Nephron progenitor cell (in vitro differentiated cells): Measurements from ENCODE around the gene OR2L13.
"Not testable (repeated sequence)": the region's sequence is repeated elsewhere in the genome, so short reads cannot be mapped to it uniquely, and the experiment has no call there.

Source experiments
- DNase-seq: peaks from one replicate; pipeline ENCODE4 v3.0.0; 2021
- H3K27ac Mint-ChIP-seq: 2 replicates; pipeline ENCODE4 v1.8.0; 2021; ENCODE audit warnings: mild to moderate bottlenecking, moderate library complexity, mixed read lengths
- H3K27me3 Mint-ChIP-seq: 2 replicates; pipeline ENCODE4 v1.8.0; 2021; ENCODE audit warnings: mild to moderate bottlenecking, low read depth, mixed read lengths; ENCODE audit not compliant: poor library complexity
- H3K36me3 Mint-ChIP-seq: 2 replicates; pipeline ENCODE4 v1.8.0; 2021; ENCODE audit warnings: low read depth, mixed read lengths
- H3K4me1 Mint-ChIP-seq: 2 replicates; pipeline ENCODE4 v1.8.0; 2021; ENCODE audit warnings: mixed read lengths
- H3K4me3 Mint-ChIP-seq: 2 replicates; pipeline ENCODE4 v1.8.0; 2021; ENCODE audit warnings: mild to moderate bottlenecking, moderate library complexity, mixed read lengths
- H3K9me3 Mint-ChIP-seq: 2 replicates; pipeline ENCODE4 v1.8.0; 2021; ENCODE audit warnings: mild to moderate bottlenecking, moderate library complexity, mixed read lengths
- CTCF ChIP-seq: fragments of 200-600 bp; sonication (generic); IDR thresholded peaks from 2 replicates; pipeline ENCODE4 v1.5.0; 2021; ENCODE audit warnings: antibody characterized with exemption

Gene OR2L13

GRCh38 chr1:248065071-248065470 is 29.9 kb upstream of the OR2L13 start:
- H3K4me3 Mint-ChIP-seq: no peak overlapping the region
- H3K27ac Mint-ChIP-seq: no peak overlapping the region
- no peak for TF ChIP-seq CTCF

GRCh38 chr1:248065604-248066003 is 29.4 kb upstream of the OR2L13 start:
- Mint-ChIP-seq H3K27me3 (no peaks in the 10 kb centered on the region), H3K36me3 (no peaks in the 10 kb centered on the region), H3K27ac (no peak overlapping the region), H3K9me3 (peaks cover 82% of the 10 kb centered on the region), H3K4me3 (no peak overlapping the region), H3K4me1 (no peaks in the 10 kb centered on the region)
- no peak for DNase-seq
- no peak for TF ChIP-seq CTCF

More at GRCh38 chr1:248065071-248065470, 29.9 kb upstream of the OR2L13 start:
- DNase-seq: no peak
- H3K9me3 Mint-ChIP-seq: peaks cover 80% of the 10 kb centered on the region
- H3K36me3 Mint-ChIP-seq: no peaks in the 10 kb centered on the region
- no peaks in the 10 kb centered on the region for H3K27me3 Mint-ChIP-seq
- no peaks in the 10 kb centered on the region for H3K4me1 Mint-ChIP-seq

- H3K4me3 Mint-ChIP-seq: not testable (repeated sequence)
Observed at GRCh38 chr1:248083864-248084263, 11.1 kb upstream of the OR2L13 start.

GRCh38 chr1:248098529-248098928 is 3.5 kb downstream of the OR2L13 start:
- peaks cover 88% of the 10 kb centered on the region for H3K9me3 Mint-ChIP-seq
- DNase-seq: no peak
- no peak overlapping the region for H3K27ac Mint-ChIP-seq
- peaks cover 4% of the 10 kb centered on the region for H3K36me3 Mint-ChIP-seq
- TF ChIP-seq CTCF: no peak
- H3K4me1 Mint-ChIP-seq: no peaks in the 10 kb centered on the region
- H3K27me3 Mint-ChIP-seq: no peaks in the 10 kb centered on the region
- no peak overlapping the region for H3K4me3 Mint-ChIP-seq

More at GRCh38 chr1:248083864-248084263, 11.1 kb upstream of the OR2L13 start:
- H3K36me3 Mint-ChIP-seq, H3K27me3 Mint-ChIP-seq, H3K27ac Mint-ChIP-seq, DNase-seq, H3K4me1 Mint-ChIP-seq: not testable (repeated sequence)
- peaks cover 74% of the 10 kb centered on the region for H3K9me3 Mint-ChIP-seq

- Mint-ChIP-seq H3K4me1 (no peaks in the 10 kb centered on the region), H3K36me3 (no peaks in the 10 kb centered on the region), H3K4me3 (no peak overlapping the region), H3K27me3 (no peaks in the 10 kb centered on the region), H3K27ac (no peak overlapping the region), H3K9me3 (peaks cover 89% of the 10 kb centered on the region)
- DNase-seq: no peak
- TF ChIP-seq CTCF: no peak
Observed at GRCh38 chr1:248102847-248103246, 7.9 kb downstream of the OR2L13 start.

- Mint-ChIP-seq H3K9me3 (peaks cover 82% of the 10 kb centered on the region), H3K36me3 (no peaks in the 10 kb centered on the region), H3K4me3 (no peak overlapping the region), H3K4me1 (no peaks in the 10 kb centered on the region), H3K27me3 (no peaks in the 10 kb centered on the region), H3K27ac (no peak overlapping the region)
- no peak for DNase-seq
- no peak for TF ChIP-seq CTCF
Observed at GRCh38 chr1:248111157-248111556, 16.2 kb downstream of the OR2L13 start.
